Transverse colon (tissue), 4 donors: Measurements from ENCODE around the gene KRTAP12-3.

Source experiments
- EP300 ChIP-seq: sonication (generic); formaldehyde crosslinking; IDR thresholded peaks from one replicate; pipeline ENCODE4 v1.6.1; 2017; ENCODE audit warnings: antibody characterized with exemption, low read depth
- POLR2A ChIP-seq: fragments of 450-650 bp; IDR thresholded peaks from one replicate; pipeline ENCODE4 v1.6.1; 2016; ENCODE audit warnings: antibody characterized with exemption, mild to moderate bottlenecking, moderate library complexity
- POLR2AphosphoS5 ChIP-seq, 3 donors: sonication (generic); formaldehyde crosslinking; IDR thresholded peaks; one replicate each; pipeline ENCODE4 v1.6.1; 2016; ENCODE audit warnings: antibody characterized with exemption in 3 of 3
- TF ChIP-seq, protein P1 (sequence below), 5 experiments: fragments of 200-600 bp in 3 of 5; fragments of 450-650 bp in 2 of 5; sonication (generic) in 3 of 5; IDR thresholded peaks; 1 replicate in 2 of 5; 2 replicates in 3 of 5; pipeline ENCODE4 v1.5.1; 2016 to 2017; ENCODE audit warnings: antibody characterized with exemption in 5 of 5, inconsistent platforms in 3 of 5, mild to moderate bottlenecking in 2 of 5, moderate library complexity in 1 of 5

DNA sequence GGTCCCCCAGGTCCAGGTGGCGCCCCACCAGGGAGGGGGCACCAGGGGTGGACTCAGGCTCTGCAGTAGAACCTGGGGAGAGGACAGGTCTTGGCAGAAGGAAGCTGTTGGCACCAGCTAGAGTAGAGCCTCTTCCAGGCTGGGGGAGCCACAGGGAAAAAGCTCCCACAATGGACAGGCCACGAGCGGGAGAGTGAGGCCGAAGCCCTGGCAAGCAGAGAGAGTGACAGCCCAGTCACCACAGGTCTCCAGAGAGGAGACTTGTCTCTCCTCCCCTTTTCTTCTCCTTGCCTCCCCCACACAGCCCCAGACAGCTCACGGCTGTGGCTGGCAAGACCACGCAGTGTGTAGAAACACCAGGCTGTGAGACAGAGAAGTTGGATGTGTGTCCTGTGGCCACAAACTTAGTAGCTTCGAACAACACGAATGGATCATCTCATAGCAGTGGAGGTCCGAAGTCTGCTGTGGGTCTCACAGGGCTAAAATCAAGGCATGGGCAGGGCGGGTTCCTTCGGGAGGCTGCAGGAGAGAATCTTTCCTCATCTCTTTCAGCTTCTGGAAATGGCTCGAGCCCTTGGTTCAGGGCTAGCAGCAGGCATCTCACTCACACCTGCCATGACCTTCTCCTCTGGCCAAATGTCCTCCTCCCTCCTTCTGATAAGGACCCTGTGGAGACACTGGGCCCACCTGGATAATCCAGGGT lies 6.6 kb upstream of the KRTAP12-3 start:
- TF ChIP-seq, protein P1, sequence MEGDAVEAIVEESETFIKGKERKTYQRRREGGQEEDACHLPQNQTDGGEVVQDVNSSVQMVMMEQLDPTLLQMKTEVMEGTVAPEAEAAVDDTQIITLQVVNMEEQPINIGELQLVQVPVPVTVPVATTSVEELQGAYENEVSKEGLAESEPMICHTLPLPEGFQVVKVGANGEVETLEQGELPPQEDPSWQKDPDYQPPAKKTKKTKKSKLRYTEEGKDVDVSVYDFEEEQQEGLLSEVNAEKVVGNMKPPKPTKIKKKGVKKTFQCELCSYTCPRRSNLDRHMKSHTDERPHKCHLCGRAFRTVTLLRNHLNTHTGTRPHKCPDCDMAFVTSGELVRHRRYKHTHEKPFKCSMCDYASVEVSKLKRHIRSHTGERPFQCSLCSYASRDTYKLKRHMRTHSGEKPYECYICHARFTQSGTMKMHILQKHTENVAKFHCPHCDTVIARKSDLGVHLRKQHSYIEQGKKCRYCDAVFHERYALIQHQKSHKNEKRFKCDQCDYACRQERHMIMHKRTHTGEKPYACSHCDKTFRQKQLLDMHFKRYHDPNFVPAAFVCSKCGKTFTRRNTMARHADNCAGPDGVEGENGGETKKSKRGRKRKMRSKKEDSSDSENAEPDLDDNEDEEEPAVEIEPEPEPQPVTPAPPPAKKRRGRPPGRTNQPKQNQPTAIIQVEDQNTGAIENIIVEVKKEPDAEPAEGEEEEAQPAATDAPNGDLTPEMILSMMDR (IDR thresholded peaks at IDR 0.05) = no peak
- no peak for TF ChIP-seq POLR2A
- no peak for TF ChIP-seq POLR2AphosphoS5 (IDR thresholded peaks at IDR 0.05)
- TF ChIP-seq EP300 = no peak
